AG20443 (cell line): ENCODE results near the gene OR2T34.
"Not testable (repeated sequence)": the region's sequence is repeated elsewhere in the genome, so short reads cannot be mapped to it uniquely, and the experiment has no call there.

ENCODE experiments used
- DNase-seq: peaks from one replicate; pipeline ENCODE4 v3.0.0; 2012; ENCODE audit warnings: low spot score, mixed read lengths

The OR2T34 gene

GRCh38 chr1:248574657-248575056, at the start of gene OR2T34:
TSS of gene OR2T34 (minus strand) at chr1:248574757. CDS start at chr1:248574757, 0 bp downstream.
- DNase-seq = not testable (repeated sequence)

- DNase-seq = peak; percentile 50
These were observed 48.0 kb upstream of the OR2T34 start for GRCh38 chr1:248622570-248623001.

GRCh38 chr1:248621770-248622169, 47.2 kb upstream of the OR2T34 start:
- no peak for DNase-seq

GRCh38 chr1:248618878-248619277, 44.3 kb upstream of the OR2T34 start:
- peak; percentile 55 for DNase-seq

GRCh38 chr1:248618119-248618518, 43.6 kb upstream of the OR2T34 start:
- no peak for DNase-seq

GRCh38 chr1:248613742-248614141, 39.2 kb upstream of the OR2T34 start:
- DNase-seq = no peak

GRCh38 chr1:248611883-248612414, 37.4 kb upstream of the OR2T34 start:
- DNase-seq = no peak

- no peak for DNase-seq
These were observed 35.7 kb upstream of the OR2T34 start for GRCh38 chr1:248610301-248610700.

GRCh38 chr1:248599396-248599795, 24.8 kb upstream of the OR2T34 start:
- DNase-seq = no peak

GRCh38 chr1:248597589-248597988, 23.0 kb upstream of the OR2T34 start, which contains the start of gene OR2T10:
TSS of gene OR2T10 (minus strand) at chr1:248597700. CDS start at chr1:248593768, 3,932 bp downstream.
- no peak for DNase-seq

GRCh38 chr1:248596615-248597014, 22.1 kb upstream of the OR2T34 start:
- DNase-seq = no peak

- no peak for DNase-seq
These were observed 18.7 kb upstream of the OR2T34 start for GRCh38 chr1:248593226-248593625.

GRCh38 chr1:248592655-248593054, 18.1 kb upstream of the OR2T34 start:
- DNase-seq = no peak

- DNase-seq = no peak
These were observed 15.5 kb upstream of the OR2T34 start for GRCh38 chr1:248590055-248590454.

- DNase-seq = no peak
These were observed 14.8 kb upstream of the OR2T34 start for GRCh38 chr1:248589334-248589733.

- no peak for DNase-seq
These were observed 10.7 kb upstream of the OR2T34 start for GRCh38 chr1:248585266-248585665.

GRCh38 chr1:248576260-248576980, 1.9 kb upstream of the OR2T34 start:
- no peak for DNase-seq

GRCh38 chr1:248573856-248574255, 701 bp downstream of the OR2T34 start:
- DNase-seq = not testable (repeated sequence)

- not testable (repeated sequence) for DNase-seq
These were observed 2.5 kb downstream of the OR2T34 start for GRCh38 chr1:248572049-248572448.

GRCh38 chr1:248570811-248571210, 3.7 kb downstream of the OR2T34 start:
- DNase-seq = not testable (repeated sequence)

GRCh38 chr1:248569049-248569448, 5.5 kb downstream of the OR2T34 start:
- DNase-seq = not testable (repeated sequence)

- not testable (repeated sequence) for DNase-seq
These were observed 8.8 kb downstream of the OR2T34 start for GRCh38 chr1:248565530-248566373.

GRCh38 chr1:248562672-248563071, 11.9 kb downstream of the OR2T34 start, which contains the start of gene OR2T29:
TSS of gene OR2T29 (minus strand) at chr1:248562772. CDS start at chr1:248559491, 3,281 bp downstream.
- DNase-seq = not testable (repeated sequence)
